Measurements from ENCODE around the gene GLCCI1. TPM values are rescaled to one million over a fixed set of nuclear protein-coding genes. Genes with fewer than 3 reads are reported as not detected.

GLCCI1 gene
- total RNA-seq, 1 experiment from 2014 or later, result 8.5 TPM

- H3K36me3 ChIP-seq (ENCODE audit: low read depth, low read length), result no peaks in the 10 kb centered on the region
- POLR2A ChIA-PET (ENCODE audit: unreplicated experiment), result no interaction called here
- no peaks in the 10 kb centered on the region for H3F3A ChIP-seq (ENCODE audit: low read length, unreplicated experiment)
- BruUV-seq (replicated peaks), result no TSS peak
- CTCF ChIA-PET, result no interaction called here
- no peaks in the 10 kb centered on the region for H3K79me2 ChIP-seq (ENCODE audit: low read length)
- H3K9me3 ChIP-seq (ENCODE audit: low read length), result no peaks in the 10 kb centered on the region
- no peak overlapping the region for H3K4me3 ChIP-seq (ENCODE audit: low read length)
- H3K27ac ChIP-seq (ENCODE audit: low read length), result no peak overlapping the region
- no peak overlapping the region for H3K9ac ChIP-seq (ENCODE audit: low read length)
- no peak for TF ChIP-seq EZH2phosphoT487 (IDR thresholded peaks at IDR 0.05; ENCODE audit: borderline replicate concordance, low read length)
- TF ChIP-seq CTCF (conservative IDR thresholded peaks at IDR 0.05; ENCODE audit: low read depth, low read length), result no peak
- TF ChIP-seq EZH2 (IDR thresholded peaks at IDR 0.05; ENCODE audit: low read length, unreplicated experiment), result no peak
- intact Hi-C loops (cut with micrococcal nuclease), result no loop called here
- no peak for ATAC-seq
- no peak for DNase-seq
- H3K27me3 ChIP-seq (ENCODE audit: low read length), result no peaks in the 10 kb centered on the region
- no peaks in the 10 kb centered on the region for H3K9me2 ChIP-seq (replicated peaks; ENCODE audit: low read length)
- H3K4me1 ChIP-seq (ENCODE audit: insufficient read depth, low read length), result no peaks in the 10 kb centered on the region
- no peak overlapping the region for H2AFZ ChIP-seq (ENCODE audit: low read length)
- H3K4me2 ChIP-seq (ENCODE audit: low read length), result no peak overlapping the region
- H4K20me1 ChIP-seq (ENCODE audit: low read length), result no peaks in the 10 kb centered on the region
These were observed 37.0 kb upstream of the GLCCI1 start for GRCh38 chr7:7931626-7932025.

GRCh38 chr7:7932553-7932952, 36.0 kb upstream of the GLCCI1 start:
- DNase-seq (no peak), ATAC-seq (no peak)
- H3F3A ChIP-seq (ENCODE audit: low read length, unreplicated experiment), result no peaks in the 10 kb centered on the region
- no peak overlapping the region for H3K4me2 ChIP-seq (ENCODE audit: low read length)
- H3K27ac ChIP-seq (ENCODE audit: low read length), result no peak overlapping the region
- H3K9me2 ChIP-seq (replicated peaks; ENCODE audit: low read length), result no peaks in the 10 kb centered on the region
- H4K20me1 ChIP-seq (ENCODE audit: low read length), result no peaks in the 10 kb centered on the region
- intact Hi-C loops (cut with micrococcal nuclease), result no loop called here
- no TSS peak for BruUV-seq (replicated peaks)
- H3K36me3 ChIP-seq (ENCODE audit: low read depth, low read length), result no peaks in the 10 kb centered on the region
- H3K9ac ChIP-seq (ENCODE audit: low read length), result no peak overlapping the region
- no peak overlapping the region for H2AFZ ChIP-seq (ENCODE audit: low read length)
- CTCF ChIA-PET, result no interaction called here
- H3K9me3 ChIP-seq (ENCODE audit: low read length), result no peaks in the 10 kb centered on the region
- H3K27me3 ChIP-seq (ENCODE audit: low read length), result no peaks in the 10 kb centered on the region
- no peak overlapping the region for H3K4me3 ChIP-seq (ENCODE audit: low read length)
- H3K79me2 ChIP-seq (ENCODE audit: low read length), result no peaks in the 10 kb centered on the region
- H3K4me1 ChIP-seq (ENCODE audit: insufficient read depth, low read length), result no peaks in the 10 kb centered on the region
- TF ChIP-seq CTCF (conservative IDR thresholded peaks at IDR 0.05; ENCODE audit: low read depth, low read length), result no peak
- TF ChIP-seq EZH2phosphoT487 (IDR thresholded peaks at IDR 0.05; ENCODE audit: borderline replicate concordance, low read length), result no peak
- no peak for TF ChIP-seq EZH2 (IDR thresholded peaks at IDR 0.05; ENCODE audit: low read length, unreplicated experiment)
- POLR2A ChIA-PET (ENCODE audit: unreplicated experiment), result no interaction called here

- Histone ChIP-seq H3K9me3 (ENCODE audit: low read length) (no peaks in the 10 kb centered on the region), H3K4me2 (ENCODE audit: low read length) (no peak overlapping the region), H3F3A (ENCODE audit: low read length, unreplicated experiment) (no peaks in the 10 kb centered on the region), H3K4me1 (ENCODE audit: insufficient read depth, low read length) (no peaks in the 10 kb centered on the region), H2AFZ (ENCODE audit: low read length) (no peak overlapping the region), H3K9me2 (replicated peaks; ENCODE audit: low read length) (no peaks in the 10 kb centered on the region), H3K36me3 (ENCODE audit: low read depth, low read length) (no peaks in the 10 kb centered on the region), H3K4me3 (ENCODE audit: low read length) (no peak overlapping the region), H3K27ac (ENCODE audit: low read length) (no peak overlapping the region), H3K79me2 (ENCODE audit: low read length) (no peaks in the 10 kb centered on the region), H3K27me3 (ENCODE audit: low read length) (no peaks in the 10 kb centered on the region), H4K20me1 (ENCODE audit: low read length) (no peaks in the 10 kb centered on the region), H3K9ac (ENCODE audit: low read length) (no peak overlapping the region)
- CTCF ChIA-PET, result no interaction called here
- DNase-seq, result no peak
- POLR2A ChIA-PET (ENCODE audit: unreplicated experiment), result no interaction called here
- no TSS peak for BruUV-seq (replicated peaks)
- ATAC-seq, result no peak
- intact Hi-C loops (cut with micrococcal nuclease), result no loop called here
- TF ChIP-seq CTCF (conservative IDR thresholded peaks at IDR 0.05; ENCODE audit: low read depth, low read length), result no peak
- TF ChIP-seq EZH2phosphoT487 (IDR thresholded peaks at IDR 0.05; ENCODE audit: borderline replicate concordance, low read length), result no peak
- TF ChIP-seq EZH2 (IDR thresholded peaks at IDR 0.05; ENCODE audit: low read length, unreplicated experiment), result no peak
These were observed 34.6 kb upstream of the GLCCI1 start for GRCh38 chr7:7933915-7934526.

Data from PC-3 (cell line).